Activated CD8-positive, alpha-beta memory T cell treated with anti-CD3 and anti-CD28 coated beads, Interleukin-2, amount 50 U/mL, for 24 hours (primary cell): ENCODE measurements around the gene ATRAID.

Source experiments
- DNase-seq: peaks from one replicate; pipeline ENCODE4 v3.0.0-alpha.2; 2020; ENCODE audit errors: extremely low read depth

Gene ATRAID

DNA sequence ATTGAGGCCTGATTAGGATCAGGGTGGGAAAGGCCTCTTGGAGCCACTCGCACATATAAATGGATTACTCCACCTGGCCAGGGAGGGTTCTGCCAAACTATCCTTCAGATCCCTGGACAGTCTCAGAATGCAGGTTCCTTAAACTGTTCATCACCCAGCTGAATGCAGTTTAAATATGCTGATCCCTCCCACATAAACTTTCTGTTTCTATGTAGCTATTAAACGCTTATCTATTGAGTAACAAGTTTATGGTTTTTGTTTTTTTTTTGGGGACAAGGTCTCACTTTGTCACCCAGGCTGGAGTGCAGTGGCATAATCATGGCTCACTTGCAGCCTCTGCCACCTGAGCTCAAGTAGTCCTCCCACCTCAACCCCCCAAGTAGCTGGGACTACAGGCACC is 7.2 kb downstream of the ATRAID start:
- no peak for DNase-seq

GRCh38 chr2:27220091-27220490 is 8.2 kb downstream of the ATRAID start:
- DNase-seq, result no peak

DNA sequence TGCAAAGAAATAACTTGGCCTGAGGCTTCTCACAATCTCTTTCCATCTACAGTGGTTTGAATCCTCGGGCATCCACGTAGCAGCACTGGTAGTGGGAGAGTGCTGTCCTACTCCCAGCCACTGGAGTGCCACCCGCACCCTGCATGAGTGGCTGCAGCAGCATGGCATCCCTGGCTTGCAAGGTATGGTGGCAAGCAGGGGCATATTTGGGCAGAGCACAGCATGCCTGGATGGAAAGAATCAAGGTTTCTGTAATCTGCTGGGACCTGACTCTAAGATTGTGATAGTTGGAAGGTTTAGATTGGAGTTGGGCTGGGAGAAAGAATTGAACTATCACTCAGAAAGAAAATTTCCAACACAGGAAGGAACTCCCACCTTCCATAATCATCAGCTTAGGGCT is 9.3 kb downstream of the ATRAID start:
- no peak for DNase-seq

DNA sequence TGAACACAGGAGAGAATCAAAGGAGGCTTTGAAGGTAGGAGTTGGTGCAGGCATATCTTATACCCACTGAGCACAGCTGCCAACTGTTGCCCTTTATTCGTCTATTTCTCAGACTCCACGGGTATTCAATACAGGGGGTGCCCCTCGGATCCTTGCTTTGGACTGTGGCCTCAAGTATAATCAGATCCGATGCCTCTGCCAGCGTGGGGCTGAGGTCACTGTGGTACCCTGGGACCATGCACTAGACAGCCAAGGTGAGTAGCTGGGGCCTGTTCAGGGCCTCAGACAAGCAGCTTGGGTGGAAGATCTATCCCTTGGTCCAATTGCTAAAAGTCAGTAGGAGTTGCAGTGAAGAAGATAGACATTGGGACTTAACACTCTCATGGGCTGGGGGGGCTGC is 10.6 kb downstream of the ATRAID start:
- DNase-seq, result no peak

DNA sequence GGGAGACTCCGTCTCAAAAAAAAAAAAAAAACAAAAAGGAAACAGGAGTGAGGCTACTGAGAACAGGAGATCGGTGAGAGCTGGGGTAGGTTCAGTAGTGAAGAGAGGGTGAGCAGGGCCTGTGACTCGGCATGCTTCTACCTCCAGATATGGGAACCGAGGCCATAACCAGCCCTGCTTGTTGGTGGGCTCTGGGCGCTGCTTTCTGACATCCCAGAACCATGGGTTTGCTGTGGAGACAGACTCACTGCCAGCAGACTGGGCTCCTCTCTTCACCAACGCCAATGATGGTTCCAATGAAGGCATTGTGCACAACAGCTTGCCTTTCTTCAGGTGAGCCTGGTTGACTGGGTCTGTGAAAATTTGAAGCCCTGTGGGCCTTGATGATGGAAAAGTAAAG is 11.6 kb downstream of the ATRAID start:
- DNase-seq, result no peak

DNA sequence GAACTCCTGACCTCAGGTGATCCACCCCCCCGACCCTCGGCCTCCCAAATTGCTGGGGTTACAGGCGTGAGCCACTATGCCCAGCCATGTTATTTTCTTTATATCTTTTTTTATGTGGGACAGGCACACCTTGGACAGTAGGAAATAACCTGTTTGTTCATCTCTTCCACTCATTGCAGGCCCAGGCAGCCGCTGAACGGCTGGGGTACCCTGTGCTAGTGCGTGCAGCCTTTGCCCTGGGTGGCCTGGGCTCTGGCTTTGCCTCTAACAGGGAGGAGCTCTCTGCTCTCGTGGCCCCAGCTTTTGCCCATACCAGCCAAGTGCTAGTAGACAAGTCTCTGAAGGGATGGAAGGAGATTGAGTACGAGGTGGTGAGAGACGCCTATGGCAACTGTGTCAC is 13.7 kb downstream of the ATRAID start:
- no peak for DNase-seq

DNA sequence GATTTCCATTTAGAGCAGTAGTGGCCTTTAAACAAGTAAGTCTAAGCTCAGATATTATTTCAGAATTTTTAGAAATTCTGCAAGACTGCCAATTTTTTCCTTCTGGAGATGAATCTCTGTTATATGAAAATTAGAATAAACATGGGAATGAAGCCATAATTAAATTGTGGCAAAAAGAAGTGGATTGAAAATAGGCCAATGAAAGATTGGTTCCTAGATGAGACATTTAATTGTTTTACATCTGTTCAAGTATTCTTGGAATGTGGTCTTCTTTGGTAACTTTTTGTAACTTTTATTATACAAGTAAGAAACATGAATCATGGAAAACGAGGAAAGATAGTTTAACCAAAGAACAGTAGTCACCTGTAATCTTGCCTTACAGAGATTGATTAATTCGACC is 15.7 kb downstream of the ATRAID start:
- DNase-seq, result no peak

GRCh38 chr2:27231921-27232320 is 20.1 kb downstream of the ATRAID start:
- no peak for DNase-seq

DNA sequence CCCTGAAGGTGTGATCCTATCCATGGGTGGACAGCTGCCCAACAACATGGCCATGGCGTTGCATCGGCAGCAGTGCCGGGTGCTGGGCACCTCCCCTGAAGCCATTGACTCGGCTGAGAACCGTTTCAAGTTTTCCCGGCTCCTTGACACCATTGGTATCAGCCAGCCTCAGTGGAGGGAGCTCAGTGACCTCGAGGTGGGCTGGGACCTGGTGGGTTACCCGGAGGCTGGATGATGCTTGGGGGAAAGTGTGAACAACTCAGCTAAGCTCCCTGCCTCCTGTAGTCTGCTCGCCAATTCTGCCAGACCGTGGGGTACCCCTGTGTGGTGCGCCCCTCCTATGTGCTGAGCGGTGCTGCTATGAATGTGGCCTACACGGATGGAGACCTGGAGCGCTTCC is 21.5 kb downstream of the ATRAID start:
- DNase-seq, result no peak

- DNase-seq, result no peak
Measured at GRCh38 chr2:27236136-27236535, 24.3 kb downstream of the ATRAID start.

DNA sequence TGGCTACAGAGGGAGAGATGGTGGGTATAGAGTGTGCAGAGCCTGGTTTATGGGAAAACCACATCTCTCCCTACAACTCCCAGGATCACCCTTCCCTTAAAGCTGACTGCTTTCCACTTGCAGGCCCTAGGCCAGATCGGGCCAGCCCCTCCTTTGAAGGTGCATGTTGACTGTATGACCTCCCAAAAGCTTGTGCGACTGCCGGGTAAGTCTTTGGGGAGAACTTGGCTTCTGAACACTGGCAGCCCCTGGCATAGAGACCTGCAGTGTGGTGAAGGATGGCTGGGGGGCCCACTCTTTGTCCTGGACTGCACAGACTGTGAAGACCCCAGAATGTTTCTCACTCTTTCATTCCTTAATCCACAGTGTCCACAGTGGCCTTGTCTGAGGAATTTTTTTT is 24.8 kb downstream of the ATRAID start:
- DNase-seq, result no peak

- DNase-seq, result no peak
Measured at GRCh38 chr2:27237341-27237945, 25.6 kb downstream of the ATRAID start.

DNA sequence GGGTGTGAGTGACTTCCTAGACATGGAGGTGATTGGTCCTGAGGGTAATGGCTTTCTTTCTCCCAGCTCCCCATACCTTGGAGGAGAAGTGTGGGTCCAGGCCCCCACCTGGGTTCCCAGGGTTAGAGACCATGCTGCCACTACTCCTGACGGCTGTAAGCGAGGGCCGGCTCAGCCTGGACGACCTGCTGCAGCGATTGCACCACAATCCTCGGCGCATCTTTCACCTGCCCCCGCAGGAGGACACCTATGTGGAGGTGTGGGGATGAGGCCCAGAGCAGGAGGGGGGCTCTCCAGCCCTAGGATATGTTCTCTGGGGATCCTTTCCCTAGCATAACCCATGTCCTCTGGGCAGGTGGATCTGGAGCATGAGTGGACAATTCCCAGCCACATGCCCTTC is 27.1 kb downstream of the ATRAID start:
- no peak for DNase-seq

GRCh38 chr2:27240406-27240805 is 28.6 kb downstream of the ATRAID start:
- no peak for DNase-seq

DNA sequence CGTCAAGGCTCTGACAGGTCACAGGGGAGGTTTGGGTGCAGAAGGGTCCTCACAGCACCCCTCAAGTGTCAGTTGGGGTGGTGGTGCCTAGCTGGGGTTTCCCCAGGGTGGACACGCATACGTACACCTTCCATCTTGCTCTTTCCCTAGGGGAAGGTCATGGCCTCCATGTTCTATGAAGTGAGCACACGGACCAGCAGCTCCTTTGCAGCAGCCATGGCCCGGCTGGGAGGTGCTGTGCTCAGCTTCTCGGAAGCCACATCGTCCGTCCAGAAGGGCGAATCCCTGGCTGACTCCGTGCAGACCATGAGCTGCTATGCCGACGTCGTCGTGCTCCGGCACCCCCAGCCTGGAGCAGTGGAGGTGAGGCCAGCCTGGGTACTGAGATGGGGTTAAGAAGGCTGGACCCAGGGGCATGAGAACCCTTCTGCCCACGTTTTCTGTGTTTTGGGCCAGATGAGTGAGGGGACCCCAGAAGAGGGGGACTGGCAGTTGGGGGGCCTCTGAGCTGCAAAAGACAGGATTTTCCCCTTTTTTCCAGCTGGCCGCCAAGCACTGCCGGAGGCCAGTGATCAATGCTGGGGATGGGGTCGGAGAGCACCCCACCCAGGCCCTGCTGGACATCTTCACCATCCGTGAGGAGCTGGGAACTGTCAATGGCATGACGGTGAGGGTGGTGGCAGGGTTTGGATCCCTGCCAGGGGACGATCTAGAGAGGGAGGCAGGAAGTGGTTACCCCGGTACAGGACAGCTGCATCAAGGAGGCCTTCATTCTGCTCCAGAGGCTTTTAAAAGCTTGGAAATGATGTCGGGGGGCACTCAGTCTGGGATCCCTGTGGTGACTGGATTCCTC is 30.1 kb downstream of the ATRAID start:
- no peak for DNase-seq

DNA sequence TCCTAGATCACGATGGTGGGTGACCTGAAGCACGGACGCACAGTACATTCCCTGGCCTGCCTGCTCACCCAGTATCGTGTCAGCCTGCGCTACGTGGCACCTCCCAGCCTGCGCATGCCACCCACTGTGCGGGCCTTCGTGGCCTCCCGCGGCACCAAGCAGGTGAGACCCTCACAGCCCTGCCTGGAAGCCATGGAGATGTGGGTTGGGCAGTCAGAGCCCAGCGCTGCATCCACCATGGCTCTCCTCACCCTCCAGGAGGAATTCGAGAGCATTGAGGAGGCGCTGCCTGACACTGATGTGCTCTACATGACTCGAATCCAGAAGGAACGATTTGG is 30.7 kb downstream of the ATRAID start:
- DNase-seq, result no peak

GRCh38 chr2:27243391-27244130 is 31.7 kb downstream of the ATRAID start:
- DNase-seq, result no peak

- no peak for DNase-seq
Measured at GRCh38 chr2:27245116-27245515, 33.3 kb downstream of the ATRAID start.

DNA sequence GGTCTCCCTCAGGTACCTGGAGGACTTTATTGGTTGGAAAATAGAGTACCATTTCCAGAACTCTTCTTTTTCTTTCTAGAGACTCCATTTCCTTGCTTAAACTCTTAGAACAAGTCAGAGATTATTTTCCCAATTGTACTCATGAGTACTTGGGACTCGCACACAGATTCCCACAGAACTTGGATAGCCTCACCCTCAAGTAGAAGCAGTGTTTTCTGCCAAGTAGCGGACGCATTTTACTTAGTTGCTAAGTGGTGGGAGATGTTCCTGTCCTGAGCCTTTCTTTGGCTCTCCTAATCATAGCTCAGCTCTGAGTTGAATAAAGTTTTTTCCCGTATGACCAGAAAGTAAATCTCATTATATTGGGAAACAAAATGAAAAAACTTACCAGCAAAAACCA is 33.8 kb downstream of the ATRAID start:
- no peak for DNase-seq

DNA sequence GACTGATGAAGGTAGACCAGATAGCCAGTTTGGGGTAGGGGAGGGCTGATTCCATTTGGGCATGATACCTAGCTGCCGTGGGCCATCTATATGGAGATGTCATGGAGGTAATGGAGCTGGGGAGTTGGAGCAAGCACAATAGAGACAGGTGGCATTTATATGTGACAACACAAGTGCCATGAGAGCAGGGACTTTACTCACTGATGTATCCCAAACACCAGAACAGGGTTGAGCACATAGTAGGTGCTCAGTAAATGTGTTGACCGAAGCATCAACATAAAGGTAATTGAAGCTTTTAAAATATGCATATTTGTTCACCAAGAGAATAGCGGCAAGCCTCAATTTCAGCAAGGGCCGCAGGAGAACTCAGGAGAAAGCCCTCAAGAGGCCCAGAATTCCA is 36.1 kb downstream of the ATRAID start:
- DNase-seq, result no peak

- DNase-seq, result no peak
Measured at GRCh38 chr2:27249159-27249890, 37.5 kb downstream of the ATRAID start.

- DNase-seq, result no peak
Measured at GRCh38 chr2:27249891-27250651, 38.2 kb downstream of the ATRAID start.
